ENCODE results near the gene FBL.
"Not testable (repeated sequence)": the region's sequence is repeated elsewhere in the genome, so short reads cannot be mapped to it uniquely, and the experiment has no call there.

- not testable (repeated sequence) for TF ChIP-seq L3MBTL2 (conservative IDR thresholded peaks at IDR 0.05); SP1 (IDR thresholded peaks at IDR 0.05); SUZ12 (IDR thresholded peaks at IDR 0.05); CTBP1 (IDR thresholded peaks at IDR 0.05; ENCODE audit: borderline replicate concordance); BHLHE40 (IDR thresholded peaks at IDR 0.05; ENCODE audit: borderline replicate concordance); FOXK2 (IDR thresholded peaks at IDR 0.05); FOXM1 (IDR thresholded peaks at IDR 0.05; ENCODE audit: borderline replicate concordance); FOXA1 (IDR thresholded peaks at IDR 0.05); LEF1 (IDR thresholded peaks at IDR 0.05; ENCODE audit: borderline replicate concordance); ELF4 (IDR thresholded peaks at IDR 0.05); ZNF384 (IDR thresholded peaks at IDR 0.05); PKNOX1 (IDR thresholded peaks at IDR 0.05); HDGF (IDR thresholded peaks at IDR 0.05; ENCODE audit: borderline replicate concordance); TARDBP (IDR thresholded peaks at IDR 0.05)
Observed at GRCh38 chr19:39878866-39879265, 32.7 kb upstream of the FBL start.

Data from HEK293T (cell line).